HG03469 (cell line): ENCODE data around the gene XPO4.

Experiments
- ATAC-seq: cut with Tn5 transposase; IDR thresholded peaks from one replicate; pipeline ENCODE4 v1.9.1; 2021; ENCODE audit warnings: mild to moderate bottlenecking, moderate library complexity, moderate number of reproducible peaks; ENCODE audit not compliant: unreplicated experiment

Gene XPO4

DNA sequence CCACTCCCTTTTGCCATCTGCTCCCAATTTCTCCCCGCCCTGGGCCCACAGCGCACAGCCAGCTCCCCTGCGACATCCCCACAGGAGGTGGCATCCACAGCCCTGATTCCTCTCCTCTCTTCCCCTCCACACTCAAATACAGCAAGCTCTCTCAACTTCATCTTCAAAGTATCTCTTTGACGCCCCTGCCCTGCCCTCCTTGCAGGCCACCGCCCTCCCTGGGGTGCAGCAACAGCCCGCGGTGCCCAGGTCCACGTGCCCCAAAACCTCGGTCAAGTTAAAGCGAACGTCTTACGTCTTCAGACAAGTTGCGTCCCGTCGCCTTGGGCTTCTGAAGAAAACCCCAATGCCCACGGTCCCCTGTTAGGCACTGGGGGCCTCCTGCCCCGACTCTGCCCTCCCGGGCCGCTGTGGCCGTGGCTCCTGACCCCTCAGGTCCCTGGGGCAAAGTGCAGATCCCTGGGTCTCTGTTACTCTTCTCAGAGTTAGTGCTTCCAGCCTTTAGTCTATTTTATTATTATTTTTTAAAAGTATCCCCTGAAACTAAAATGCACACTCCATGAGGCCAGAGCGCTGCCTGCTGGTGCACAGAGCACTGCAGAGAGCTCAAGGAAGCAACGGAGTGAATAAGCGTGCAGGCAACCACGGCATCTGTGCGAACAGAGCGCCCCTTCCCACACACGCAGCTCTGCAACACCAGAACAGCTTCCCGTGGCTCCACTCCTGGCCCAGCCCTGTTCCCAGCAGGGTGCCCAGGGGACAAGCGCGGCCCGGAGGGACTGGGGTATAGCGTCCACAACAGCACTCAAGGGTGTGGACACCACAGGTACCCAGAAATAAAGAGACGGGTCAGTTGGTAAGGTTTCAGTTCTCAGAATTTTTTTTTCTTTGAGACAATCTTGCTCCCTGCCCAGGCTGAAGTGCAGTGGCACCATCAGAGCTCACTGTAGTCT lies 172.6 kb downstream of the XPO4 start:
- no peak for ATAC-seq

DNA sequence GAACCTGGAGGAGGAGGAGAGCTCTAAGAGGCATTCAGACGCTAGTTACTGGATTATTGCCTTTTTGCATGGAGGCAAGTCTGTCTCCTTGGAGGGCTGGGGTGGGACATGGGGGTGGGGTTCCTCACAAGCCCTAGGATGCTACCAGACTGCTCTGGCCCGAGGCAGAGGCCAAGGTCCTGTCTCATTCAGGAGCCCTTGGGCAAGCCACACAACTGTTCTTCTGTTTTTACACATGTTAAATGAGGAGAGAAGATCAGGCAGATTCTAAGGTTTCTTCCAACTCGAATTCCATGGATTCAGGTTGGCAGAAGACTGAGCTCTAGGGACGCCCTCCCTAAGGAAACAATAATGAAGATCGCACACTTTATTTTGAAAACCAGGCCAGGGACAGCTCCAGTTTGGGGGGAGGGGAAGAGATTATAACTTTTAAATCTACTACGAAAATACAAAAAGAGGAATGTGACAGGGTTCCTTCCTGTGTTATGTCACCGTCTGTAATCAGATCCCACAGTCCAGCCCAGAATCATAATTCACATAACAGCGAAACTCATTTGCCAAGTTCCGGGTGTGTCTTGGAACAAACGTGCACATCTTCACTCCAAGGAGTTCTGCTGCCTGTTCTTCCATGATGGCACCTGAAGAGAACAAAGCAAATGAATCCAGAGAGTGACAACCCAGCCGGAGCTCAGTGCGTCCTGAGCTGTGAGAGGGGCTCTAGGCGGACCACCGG lies 173.8 kb downstream of the XPO4 start:
- ATAC-seq = no peak

DNA sequence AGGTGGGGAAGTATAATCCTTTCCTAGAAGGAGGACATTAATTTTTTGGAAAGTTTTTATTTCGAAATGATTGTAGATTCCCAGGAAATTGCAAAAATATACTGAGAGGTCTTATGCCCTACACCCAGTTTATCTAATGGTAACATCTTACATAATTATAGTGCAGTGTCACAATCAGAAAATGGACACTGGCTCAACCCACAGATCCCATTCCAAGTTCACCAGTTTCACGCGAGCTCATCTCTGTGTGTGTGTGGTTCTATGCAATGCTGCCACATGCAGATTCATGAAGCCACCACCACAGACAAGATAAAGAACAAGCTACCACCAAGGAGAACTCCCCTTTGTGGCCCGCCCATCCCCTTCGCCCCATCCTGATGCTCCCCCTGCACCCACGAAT lies 174.7 kb downstream of the XPO4 start:
- ATAC-seq = no peak
